GM13977 (cell line): Measurements from ENCODE around the gene TF.

Source experiments
- DNase-seq: peaks from one replicate; pipeline ENCODE4 v3.0.0; 2012; ENCODE audit warnings: low spot score
- CTCF ChIP-seq: IDR thresholded peaks from 2 replicates; pipeline ENCODE4 v1.5.1; 2012; ENCODE audit warnings: mild to moderate bottlenecking, control low read depth; ENCODE audit not compliant: insufficient read depth; ENCODE audit errors: extremely low read depth, missing control alignments
- in situ Hi-C: fragments of 300-500 bp; cut with MboI; formaldehyde crosslinking; loops from one replicate; pipeline ENCODE4 v1.12.0; 2022; ENCODE audit warnings: low sequenced_read_pairs, low pct_unique_long_range_greater_than_20kb, mixed read lengths, inconsistent platforms; ENCODE audit not compliant: unreplicated experiment

TF gene

GRCh38 chr3:133745981-133746711 lies at the start of gene TF:
TF (plus strand) TSS chr3:133746393; CDS start chr3:133746441, 48 bp downstream.
- DNase-seq, result no peak
- no peak for TF ChIP-seq CTCF

DNA sequence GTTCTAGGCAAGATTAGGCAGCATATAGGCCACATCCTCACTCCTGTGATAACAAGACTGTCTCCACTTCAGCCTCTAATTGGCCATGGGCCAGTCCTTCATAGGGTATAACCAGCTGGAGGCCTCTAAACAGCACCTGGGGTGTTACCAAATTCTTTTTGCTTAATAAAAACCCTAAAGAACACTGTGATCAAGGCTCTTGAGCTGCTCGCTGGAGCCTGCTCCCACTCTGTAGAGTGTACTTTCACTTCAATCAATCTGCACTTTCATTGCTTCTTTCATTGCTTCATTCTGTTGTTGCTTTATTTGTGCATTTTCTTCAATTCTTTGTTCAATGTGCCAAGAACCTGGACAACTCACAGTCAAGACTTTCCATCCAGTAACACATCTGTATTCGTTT lies 48.2 kb upstream of the TF start:
- no peak for TF ChIP-seq CTCF
- DNase-seq, result no peak
- in situ Hi-C loops, result no loop called here

More at GRCh38 chr3:133745981-133746711, at the start of gene TF:
- in situ Hi-C loops, result no loop called here

- in situ Hi-C loops, result no loop called here
- DNase-seq, result no peak
- no peak for TF ChIP-seq CTCF
Observed at GRCh38 chr3:133699467-133699866, 46.7 kb upstream of the TF start.

- in situ Hi-C loops, result no loop called here
- no peak for DNase-seq
- no peak for TF ChIP-seq CTCF
Observed at GRCh38 chr3:133699903-133700302, 46.3 kb upstream of the TF start.

- in situ Hi-C loops, result no loop called here
- TF ChIP-seq CTCF, result no peak
- no peak for DNase-seq
Observed at GRCh38 chr3:133700351-133700750, 45.8 kb upstream of the TF start.

DNA sequence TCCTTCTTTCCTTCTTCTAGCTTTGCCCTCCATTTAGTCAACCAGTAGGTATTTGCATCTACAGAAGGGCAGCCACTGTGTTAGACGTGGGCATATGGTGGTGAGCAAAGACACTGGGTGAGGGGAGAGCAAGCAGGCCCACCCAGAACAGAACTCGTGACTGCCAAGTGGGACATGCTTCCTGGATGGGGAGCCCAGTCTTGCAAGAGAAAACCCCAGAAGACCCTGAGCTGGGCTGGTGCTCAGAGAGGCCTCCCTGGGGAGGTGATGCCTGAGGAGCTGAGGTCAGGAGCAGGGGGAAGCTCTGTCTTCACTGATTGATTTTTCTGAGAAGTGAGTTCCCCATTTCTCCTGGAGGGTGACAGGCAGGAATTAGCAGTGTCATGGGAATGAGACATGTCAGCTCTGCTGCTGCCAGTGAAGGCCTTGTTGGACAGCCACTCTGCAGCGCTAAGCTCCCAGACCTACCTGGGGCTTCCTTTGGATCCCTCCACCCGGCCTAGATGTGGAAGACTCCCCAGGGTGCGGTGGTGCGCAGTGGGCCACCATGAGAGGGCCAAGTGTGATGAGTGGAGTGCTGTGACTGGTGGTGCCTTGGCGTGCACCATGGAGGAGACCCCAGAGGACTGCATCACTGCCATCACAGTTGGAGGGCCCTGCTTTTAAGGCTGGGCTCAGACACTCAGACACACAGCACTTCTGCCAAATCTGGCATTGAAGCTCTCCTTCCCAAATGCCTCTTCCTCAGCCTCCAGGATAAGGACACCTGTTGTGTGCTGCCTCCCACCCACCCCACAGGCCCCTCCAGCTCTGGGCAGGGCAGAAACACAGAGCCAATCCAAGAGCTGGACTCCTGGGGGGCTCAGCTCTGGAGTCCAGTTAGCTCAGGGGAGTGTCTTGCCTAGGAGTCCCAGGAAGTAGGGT lies 44.5 kb upstream of the TF start:
- in situ Hi-C loops, result no loop called here

More for the DNA sequence above, 44.5 kb upstream of the TF start:
- DNase-seq, result no peak
- no peak for TF ChIP-seq CTCF
